Measurements from ENCODE around the gene IL17D. TPM values are rescaled to one million over a fixed set of nuclear protein-coding genes. Genes with fewer than 3 reads are reported as not detected.
"Not testable (repeated sequence)": the region's sequence is repeated elsewhere in the genome, so short reads cannot be mapped to it uniquely, and the experiment has no call there.

Gene IL17D
- total and polyA plus RNA-seq, 2 donors (not counting 3 experiments of a cell fraction or from before 2014, with no cell fraction given) = 4.0 to 6.1 TPM

GRCh38 chr13:20676213-20676612, 27.3 kb upstream of the IL17D start:
- H3K9me1 ChIP-seq (replicated peaks; ENCODE audit: control insufficient read depth, extremely low read depth, insufficient read depth, low read length) = no peaks in the 10 kb centered on the region
- H4K20me1 ChIP-seq (replicated peaks; ENCODE audit: control insufficient read depth, extremely low read depth, insufficient read depth, low read length) = no peaks in the 10 kb centered on the region
- no peaks in the 10 kb centered on the region for H3K79me2 ChIP-seq (ENCODE audit: control insufficient read depth, insufficient read depth, low read length)
- dilution Hi-C loops (cut with MboI; ENCODE audit: extremely low pct_ligation_motif_present, low sequenced_read_pairs) = no loop called here
- H2AFZ ChIP-seq (ENCODE audit: low read depth, low read length) = no peak overlapping the region
- no peaks in the 10 kb centered on the region for H3K27me3 ChIP-seq (ENCODE audit: control insufficient read depth in 2 of 2, insufficient read depth in 2 of 2, low read length in 2 of 2)
- no peak overlapping the region for H3K4me3 ChIP-seq (replicated peaks in 1 of 3; ENCODE audit: insufficient read depth in 1 of 3, low read depth in 1 of 3, low read length in 3 of 3)
- no peaks in the 10 kb centered on the region for H3K4me1 ChIP-seq (ENCODE audit: control insufficient read depth, extremely low read depth, insufficient read depth, low read length)
- no peak for FAIRE-seq
- no peak for DNase-seq (ENCODE audit: low read depth, low spot score)
- CTCF ChIA-PET = interaction anchor here (0.6 to 2.3 kb wide), 2 partner anchors 10 to 13 kb away, joined by 4 read pairs; no protein-coding TSS in a partner anchor
- no peaks in the 10 kb centered on the region for H3K9me3 ChIP-seq (replicated peaks; ENCODE audit: control insufficient read depth, insufficient read depth, low read length)
- H3K27ac ChIP-seq (ENCODE audit: insufficient read depth, low read depth, low read length) = no peak overlapping the region
- no peak for TF ChIP-seq CTCF (IDR thresholded peaks at IDR 0.05; ENCODE audit: extremely low read depth in 1 of 2, insufficient read depth in 1 of 2, low read depth in 1 of 2, low read length in 2 of 2)
- no peak for TF ChIP-seq FOS (IDR thresholded peaks at IDR 0.05; ENCODE audit: borderline replicate concordance, insufficient read depth, low read length)
- TF ChIP-seq POLR2A (IDR thresholded peaks at IDR 0.05; ENCODE audit: low read depth, low read length) = no peak
- no peak for TF ChIP-seq GATA2 (IDR thresholded peaks at IDR 0.05; ENCODE audit: insufficient read depth, insufficient read length, low read depth, low read length)
- no peak for TF ChIP-seq JUN (IDR thresholded peaks at IDR 0.05; ENCODE audit: borderline replicate concordance, insufficient read depth, insufficient read length, low read depth)
- no peak for TF ChIP-seq MYC (IDR thresholded peaks at IDR 0.05; ENCODE audit: low read depth, low read length)
- TF ChIP-seq, protein P1, sequence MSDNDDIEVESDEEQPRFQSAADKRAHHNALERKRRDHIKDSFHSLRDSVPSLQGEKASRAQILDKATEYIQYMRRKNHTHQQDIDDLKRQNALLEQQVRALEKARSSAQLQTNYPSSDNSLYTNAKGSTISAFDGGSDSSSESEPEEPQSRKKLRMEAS (IDR thresholded peaks at IDR 0.05; ENCODE audit: insufficient read depth, insufficient read length) = no peak
- no peak for TF ChIP-seq POLR2AphosphoS5 (IDR thresholded peaks at IDR 0.05; ENCODE audit: insufficient read depth, low read depth, low read length)
- no peak for TF ChIP-seq EZH2 (IDR thresholded peaks at IDR 0.05; ENCODE audit: borderline replicate concordance, low read depth, low read length, severe bottlenecking)
- POLR2A ChIA-PET = no interaction called here
- no peak overlapping the region for H3K9ac ChIP-seq (replicated peaks; ENCODE audit: extremely low read depth, insufficient read depth, low read length)
- H3K4me2 ChIP-seq (ENCODE audit: insufficient read depth, low read length) = no peak overlapping the region
- intact Hi-C loops (cut with micrococcal nuclease) = no loop called here
- H3K36me3 ChIP-seq (ENCODE audit: control insufficient read depth in 2 of 2, extremely low read depth in 1 of 2, insufficient read depth in 2 of 2, low read length in 2 of 2) = no peaks in the 10 kb centered on the region
- no TSS peak for BruUV-seq (replicated peaks)

DNA sequence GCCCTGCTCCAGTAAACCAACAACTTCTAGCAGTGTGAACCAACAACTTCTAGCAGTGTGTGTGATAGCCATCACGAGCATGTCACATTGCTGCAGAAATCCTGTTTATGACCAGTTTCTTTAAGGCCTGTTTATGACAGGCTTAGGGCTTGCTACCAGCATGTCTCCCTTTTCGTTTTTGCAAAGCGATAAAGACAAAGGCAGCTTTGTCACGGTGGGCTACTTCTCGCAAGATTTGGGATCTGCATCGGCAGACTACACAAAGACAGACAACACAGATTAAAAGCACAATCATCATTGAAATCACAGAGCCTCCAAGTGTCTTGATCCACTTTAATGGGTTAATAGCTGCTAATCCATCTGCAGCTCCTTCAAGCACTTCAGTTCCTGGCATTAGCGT, 24.9 kb upstream of the IL17D start:
- H3K4me2 ChIP-seq (ENCODE audit: insufficient read depth, low read length); intact Hi-C loops (cut with micrococcal nuclease); H3K36me3 ChIP-seq (ENCODE audit: control insufficient read depth in 2 of 2, extremely low read depth in 1 of 2, insufficient read depth in 2 of 2, low read length in 2 of 2); H3K9ac ChIP-seq (replicated peaks; ENCODE audit: extremely low read depth, insufficient read depth, low read length); H3K9me3 ChIP-seq (replicated peaks; ENCODE audit: control insufficient read depth, insufficient read depth, low read length); H4K20me1 ChIP-seq (replicated peaks; ENCODE audit: control insufficient read depth, extremely low read depth, insufficient read depth, low read length); H3K4me3 ChIP-seq (replicated peaks in 1 of 3; ENCODE audit: insufficient read depth in 1 of 3, low read depth in 1 of 3, low read length in 3 of 3); dilution Hi-C loops (cut with MboI; ENCODE audit: extremely low pct_ligation_motif_present, low sequenced_read_pairs); BruUV-seq (replicated peaks); H3K9me1 ChIP-seq (replicated peaks; ENCODE audit: control insufficient read depth, extremely low read depth, insufficient read depth, low read length); POLR2A ChIA-PET; H2AFZ ChIP-seq (ENCODE audit: low read depth, low read length); H3K27ac ChIP-seq (ENCODE audit: insufficient read depth, low read depth, low read length); H3K27me3 ChIP-seq (ENCODE audit: control insufficient read depth in 2 of 2, insufficient read depth in 2 of 2, low read length in 2 of 2); H3K79me2 ChIP-seq (ENCODE audit: control insufficient read depth, insufficient read depth, low read length); H3K4me1 ChIP-seq (ENCODE audit: control insufficient read depth, extremely low read depth, insufficient read depth, low read length): not testable (repeated sequence)
- CTCF ChIA-PET = interaction anchor here (2.3 kb wide), 1 partner anchor 15 kb away, joined by 4 read pairs; no protein-coding TSS in a partner anchor
- peak; percentile 50 for FAIRE-seq
- peak; percentile 16 for DNase-seq (ENCODE audit: low read depth, low spot score)
